Measurements from ENCODE around the gene HASPIN.
"Not testable (repeated sequence)": the region's sequence is repeated elsewhere in the genome, so short reads cannot be mapped to it uniquely, and the experiment has no call there.

HASPIN gene

GRCh38 chr17:3697103-3697476 is 26.6 kb upstream of the HASPIN start:
- DNase-seq, result no peak

- no peak for DNase-seq
Observed at GRCh38 chr17:3698139-3698538, 25.6 kb upstream of the HASPIN start.

GRCh38 chr17:3699951-3700350 is 23.8 kb upstream of the HASPIN start:
- DNase-seq, result no peak

- DNase-seq, result not testable (repeated sequence)
Observed at GRCh38 chr17:3702041-3702539, 21.6 kb upstream of the HASPIN start.

- no peak for DNase-seq
Observed at GRCh38 chr17:3704931-3705717, 18.6 kb upstream of the HASPIN start.

- not testable (repeated sequence) for DNase-seq
Observed at GRCh38 chr17:3705718-3705984, 18.1 kb upstream of the HASPIN start.

- DNase-seq, result no peak
Observed at GRCh38 chr17:3708366-3708765, 15.3 kb upstream of the HASPIN start.

GRCh38 chr17:3710951-3711383 is 12.7 kb upstream of the HASPIN start:
- no peak for DNase-seq

GRCh38 chr17:3712811-3713463 is 10.8 kb upstream of the HASPIN start:
- no peak for DNase-seq

- DNase-seq, result no peak
Observed at GRCh38 chr17:3715296-3715695, 8.4 kb upstream of the HASPIN start.

GRCh38 chr17:3718201-3718600 is 5.5 kb upstream of the HASPIN start:
- no peak for DNase-seq

- DNase-seq, result no peak
Observed at GRCh38 chr17:3719265-3719664, 4.4 kb upstream of the HASPIN start.

GRCh38 chr17:3722716-3723115 is 987 bp upstream of the HASPIN start:
- DNase-seq, result no peak

- no peak for DNase-seq
Observed at GRCh38 chr17:3723188-3723555, 531 bp upstream of the HASPIN start.

GRCh38 chr17:3724378-3725077 is 825 bp downstream of the HASPIN start:
- DNase-seq, result no peak

- DNase-seq, result no peak
Observed at GRCh38 chr17:3727041-3727440, 3.3 kb downstream of the HASPIN start.

GRCh38 chr17:3728099-3728498 is 4.4 kb downstream of the HASPIN start:
- DNase-seq, result not testable (repeated sequence)

GRCh38 chr17:3729881-3730280 is 6.2 kb downstream of the HASPIN start:
- DNase-seq, result no peak

GRCh38 chr17:3730881-3731429 is 7.3 kb downstream of the HASPIN start:
- no peak for DNase-seq

- no peak for DNase-seq
Observed at GRCh38 chr17:3732210-3732621, 8.5 kb downstream of the HASPIN start.

GRCh38 chr17:3734911-3735276 is 11.2 kb downstream of the HASPIN start:
- DNase-seq, result not testable (repeated sequence)

- DNase-seq, result no peak
Observed at GRCh38 chr17:3735515-3735914, 11.8 kb downstream of the HASPIN start.

GRCh38 chr17:3738562-3739295 is 15.0 kb downstream of the HASPIN start:
- DNase-seq, result no peak
